ENCODE results near the gene GKN1.
A peak's percentile ranks its signal among the peaks of the same experiment; 100 is the strongest.
"Not testable (repeated sequence)": the region's sequence is repeated elsewhere in the genome, so short reads cannot be mapped to it uniquely, and the experiment has no call there.

Gene GKN1
- 0 to 0.05 (median 0) reads per million in 18 experiments for total RNA-seq

DNA sequence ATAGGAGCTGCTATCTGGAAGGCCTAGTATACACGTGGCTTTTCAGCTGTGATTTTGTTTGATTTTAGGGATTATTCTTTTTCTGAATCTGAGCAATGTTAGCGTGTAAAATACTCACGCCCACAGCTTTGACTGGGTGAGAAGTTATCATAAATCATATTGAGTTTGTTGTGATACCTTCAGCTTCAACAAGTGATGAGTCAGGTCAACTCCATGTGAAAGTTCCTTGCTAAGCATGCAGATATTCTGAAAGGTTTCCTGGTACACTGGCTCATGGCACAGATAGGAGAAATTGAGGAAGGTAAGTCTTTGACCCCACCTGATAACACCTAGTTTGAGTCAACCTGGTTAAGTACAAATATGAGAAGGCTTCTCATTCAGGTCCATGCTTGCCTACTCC is at the start of gene GKN1:
Gene GKN1 (plus strand): TSS at position 386 of the 400 bp plus-strand sequence. CDS start 42 bp downstream, outside the sequence.
- DNase-seq, result no peak

GRCh38 chr2:68925295-68925896 is 49.0 kb upstream of the GKN1 start:
- peak; percentile 57 to 62 for DNase-seq

- no peak for DNase-seq
Measured at GRCh38 chr2:68926796-68927195, 47.6 kb upstream of the GKN1 start.

DNA sequence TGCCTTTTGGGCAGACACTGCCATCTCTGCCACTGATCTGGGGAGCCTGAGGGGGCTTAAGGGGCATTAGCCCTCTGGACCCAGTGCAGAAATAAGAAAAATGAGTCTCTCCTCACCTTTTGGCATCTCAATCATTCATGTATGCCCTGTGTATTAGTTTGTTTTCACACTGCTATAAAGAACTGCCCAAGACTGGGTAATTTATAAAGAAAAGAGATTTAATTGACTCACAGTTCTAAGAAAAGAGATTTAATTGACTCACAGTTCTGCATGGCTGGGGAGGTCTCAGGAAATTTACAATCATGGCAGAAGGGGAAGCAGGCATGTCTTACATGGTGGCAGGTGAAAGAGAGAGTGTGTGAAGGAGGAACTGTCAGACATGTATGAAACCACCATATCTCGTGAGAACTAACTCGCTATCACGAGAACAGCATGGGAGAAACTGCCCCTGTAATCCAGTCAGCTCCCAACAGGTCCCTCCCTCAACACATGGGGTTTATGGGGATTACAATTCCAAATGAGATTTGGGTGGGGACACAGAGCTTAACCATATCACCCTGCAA is 43.2 kb upstream of the GKN1 start:
- DNase-seq, result no peak

DNA sequence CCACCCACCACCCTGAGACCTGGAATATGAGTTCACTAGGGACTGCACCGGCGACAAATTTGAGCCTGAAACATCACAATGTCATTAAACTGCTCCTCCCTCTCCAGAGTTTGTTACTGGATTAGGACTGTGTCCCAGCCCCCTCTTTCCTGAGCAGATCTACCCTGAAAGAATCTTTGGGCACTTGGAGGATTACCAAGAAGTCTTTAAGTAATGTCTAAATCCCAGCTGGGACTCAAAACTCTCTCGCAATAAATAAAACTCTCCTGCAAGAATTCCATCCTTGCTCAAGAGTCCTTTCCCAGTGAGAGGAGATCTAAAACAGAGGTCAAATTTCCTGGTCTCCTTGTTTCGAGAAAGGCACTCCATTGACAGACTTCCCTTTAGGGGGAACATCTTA is 42.6 kb upstream of the GKN1 start:
- no peak for DNase-seq

- DNase-seq, result no peak
Measured at GRCh38 chr2:68932402-68932801, 42.0 kb upstream of the GKN1 start.

DNA sequence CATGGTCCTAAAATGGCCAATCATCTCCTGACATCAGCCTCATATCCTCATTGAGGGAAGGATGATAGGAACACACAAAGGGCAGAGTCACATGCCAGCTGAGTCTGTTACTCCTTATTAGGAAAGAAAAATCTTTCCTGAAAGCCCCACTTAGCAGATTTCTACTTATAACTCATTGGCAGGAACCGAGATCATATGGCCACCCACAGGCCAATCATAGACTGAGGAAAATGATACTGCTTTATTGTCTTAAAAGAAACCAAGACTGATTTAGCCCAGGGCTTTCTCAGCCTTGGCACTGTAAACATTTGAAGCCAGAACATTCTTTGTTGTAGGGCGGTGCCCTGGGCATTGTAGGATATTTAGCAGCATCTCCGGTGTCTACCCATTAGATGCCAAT is 40.4 kb upstream of the GKN1 start:
- DNase-seq, result no peak

DNA sequence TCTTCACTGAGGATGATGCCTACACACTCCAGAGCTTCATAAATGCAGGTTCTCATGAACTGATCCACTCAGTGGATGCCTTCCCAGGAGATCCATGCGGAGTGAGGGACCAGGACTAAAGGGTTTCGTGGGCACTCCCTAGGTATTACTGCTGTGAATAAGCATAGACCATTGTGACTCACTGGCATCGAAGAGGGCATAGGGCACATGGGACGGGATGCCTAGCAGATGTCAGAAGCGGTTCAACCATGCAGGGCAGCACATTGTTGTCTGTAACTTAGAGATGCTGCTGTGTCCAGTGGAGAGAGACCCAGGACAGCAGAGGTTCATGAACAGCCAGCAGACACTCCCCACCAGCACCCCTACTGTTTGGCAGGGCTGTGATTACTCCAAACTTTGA is 39.0 kb upstream of the GKN1 start:
- DNase-seq, result no peak

GRCh38 chr2:68936427-68936826 is 38.0 kb upstream of the GKN1 start:
- no peak for DNase-seq

DNA sequence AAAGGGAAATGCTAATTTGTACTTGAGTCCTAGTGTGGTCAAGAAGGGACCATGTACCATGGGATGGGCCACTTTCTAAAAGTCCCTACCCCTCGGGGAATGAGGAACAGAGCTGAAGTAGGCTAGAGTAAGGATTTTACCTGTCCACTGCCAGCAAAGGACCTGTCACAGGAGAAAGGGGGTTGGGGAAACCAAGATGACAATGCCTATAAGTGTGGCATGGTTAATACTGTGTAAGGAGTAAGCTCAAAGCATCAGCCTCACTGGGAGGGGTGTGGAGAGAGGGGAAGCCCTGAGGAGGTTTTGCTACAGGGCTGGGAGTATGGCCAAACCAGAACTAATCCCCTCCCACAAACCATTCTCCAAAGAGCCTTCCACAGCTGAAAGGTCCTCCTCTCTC is 37.5 kb upstream of the GKN1 start:
- DNase-seq, result no peak

- DNase-seq, result no peak
Measured at GRCh38 chr2:68937346-68938055, 36.9 kb upstream of the GKN1 start.

- DNase-seq, result no peak
Measured at GRCh38 chr2:68938938-68939337, 35.5 kb upstream of the GKN1 start.

GRCh38 chr2:68939962-68940361 is 34.5 kb upstream of the GKN1 start:
- DNase-seq, result no peak

GRCh38 chr2:68940369-68940768 is 34.1 kb upstream of the GKN1 start:
- no peak for DNase-seq

- no peak for DNase-seq
Measured at GRCh38 chr2:68942827-68943226, 31.6 kb upstream of the GKN1 start.

GRCh38 chr2:68943581-68944568 is 30.6 kb upstream of the GKN1 start:
- peak; percentile 60 to 72 for DNase-seq

GRCh38 chr2:68946117-68946516 is 28.3 kb upstream of the GKN1 start:
- DNase-seq, result peak; percentile 8 to 10

- DNase-seq, result peak; percentile 45 to 76
Measured at GRCh38 chr2:68948710-68949109, 25.7 kb upstream of the GKN1 start.

GRCh38 chr2:68951899-68952298 is 22.5 kb upstream of the GKN1 start:
- DNase-seq, result no peak

DNA sequence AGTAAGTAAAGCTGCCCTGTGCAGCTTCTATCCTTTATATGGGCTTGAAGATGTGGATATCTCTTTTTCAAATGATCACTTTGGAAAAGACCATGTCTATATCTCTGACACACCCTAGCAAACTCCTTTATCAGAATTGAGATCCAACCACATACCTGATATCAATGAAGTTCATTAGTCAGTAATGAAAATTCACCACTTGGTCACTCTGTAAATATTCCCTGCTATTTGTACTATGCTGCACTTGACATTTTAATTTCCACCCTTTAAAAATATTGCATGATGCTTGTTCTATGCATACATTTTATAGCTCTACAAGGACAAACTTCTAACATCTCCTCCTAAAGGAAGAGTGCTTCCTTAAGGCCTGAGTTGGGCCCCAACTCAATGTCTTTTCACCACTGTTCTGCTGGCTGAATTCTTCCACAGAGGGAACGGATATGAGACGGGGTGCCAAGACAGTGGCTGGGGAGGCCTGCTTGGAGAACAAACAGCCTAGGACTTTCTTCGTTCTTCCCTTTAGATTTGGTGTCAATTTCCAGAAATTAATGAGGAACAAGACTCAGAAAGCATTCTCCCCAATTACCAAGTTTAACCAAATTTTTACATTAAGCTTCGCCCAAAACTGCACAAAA is 21.4 kb upstream of the GKN1 start, which contains the start of gene GKN2:
Gene GKN2 (minus strand): TSS at position 7 of the 635 bp plus-strand sequence. CDS start 32 bp downstream, outside the sequence.
- DNase-seq, result no peak

- DNase-seq, result not testable (repeated sequence)
Measured at GRCh38 chr2:68955432-68955831, 19.0 kb upstream of the GKN1 start.

DNA sequence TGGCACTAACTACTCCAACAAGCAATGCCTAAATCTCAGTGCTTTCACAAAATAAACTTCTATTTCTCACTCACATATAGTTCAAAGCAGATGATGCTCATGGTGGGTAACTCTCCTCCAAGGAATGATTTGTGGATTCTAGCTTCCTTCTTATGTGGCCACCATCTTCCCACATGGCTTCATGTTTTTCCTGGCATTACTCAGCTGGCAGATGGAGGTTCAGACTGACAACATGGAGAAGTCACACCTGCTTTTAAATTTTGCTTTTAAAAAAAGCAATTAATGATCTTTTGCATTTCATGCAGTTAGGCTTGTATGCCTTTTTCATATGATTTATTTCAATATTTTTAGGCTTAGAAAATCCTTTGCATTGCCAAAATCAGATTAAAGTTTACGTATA is 15.4 kb upstream of the GKN1 start:
- DNase-seq, result no peak
